NCI-H748 (cell line): ENCODE results near the gene LMTK2.

Source experiments
- DNase-seq: peaks from one replicate; lab custom pipeline; 2025; ENCODE audit not compliant: unreplicated experiment; lab: John Stamatoyannopoulos, UW

The LMTK2 gene

DNA sequence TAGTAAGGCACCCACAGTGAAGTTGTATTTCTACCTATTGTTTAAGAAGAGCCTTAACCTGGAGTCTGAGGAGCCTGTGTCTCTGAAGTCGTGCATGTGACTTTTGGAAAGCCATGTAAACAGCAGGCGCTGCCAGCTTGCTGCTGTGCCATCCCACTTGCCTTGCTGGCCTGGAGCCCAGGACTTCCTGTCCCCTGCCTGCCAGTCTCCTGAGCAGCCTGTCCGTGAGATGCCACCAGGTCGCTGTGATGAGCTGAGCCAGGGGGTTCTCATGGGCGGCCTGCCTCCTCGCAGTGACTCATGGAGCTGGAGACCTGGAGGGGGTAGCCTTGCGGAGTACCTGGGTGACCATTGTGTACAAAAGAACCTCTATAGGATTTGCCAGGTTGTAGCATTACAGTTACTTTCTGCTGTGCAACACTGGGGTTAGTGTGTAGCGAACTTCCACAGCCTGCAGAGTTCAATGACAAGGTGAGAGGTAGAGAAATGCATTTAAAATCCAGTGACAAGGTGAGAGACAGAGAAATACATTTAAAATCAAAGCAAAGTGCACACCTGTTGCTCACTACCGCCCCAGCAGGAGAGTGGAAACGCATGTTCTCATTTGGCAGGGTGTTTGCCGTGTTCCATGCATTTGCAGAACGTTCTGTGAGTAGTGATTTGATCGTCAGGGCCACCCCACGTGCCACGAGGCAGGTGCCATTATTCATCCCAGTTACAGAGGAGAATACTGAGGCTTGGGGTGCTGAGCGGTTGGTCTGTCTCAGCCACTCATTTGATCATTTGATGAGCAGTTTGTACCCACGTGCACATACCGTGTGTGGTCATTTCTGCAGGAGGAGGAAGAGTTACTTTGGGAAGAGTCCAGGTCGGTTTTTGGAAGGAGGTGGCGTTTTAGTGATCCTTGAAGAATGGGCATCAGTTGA, 67.9 kb downstream of the LMTK2 start:
- DNase-seq: no peak

DNA sequence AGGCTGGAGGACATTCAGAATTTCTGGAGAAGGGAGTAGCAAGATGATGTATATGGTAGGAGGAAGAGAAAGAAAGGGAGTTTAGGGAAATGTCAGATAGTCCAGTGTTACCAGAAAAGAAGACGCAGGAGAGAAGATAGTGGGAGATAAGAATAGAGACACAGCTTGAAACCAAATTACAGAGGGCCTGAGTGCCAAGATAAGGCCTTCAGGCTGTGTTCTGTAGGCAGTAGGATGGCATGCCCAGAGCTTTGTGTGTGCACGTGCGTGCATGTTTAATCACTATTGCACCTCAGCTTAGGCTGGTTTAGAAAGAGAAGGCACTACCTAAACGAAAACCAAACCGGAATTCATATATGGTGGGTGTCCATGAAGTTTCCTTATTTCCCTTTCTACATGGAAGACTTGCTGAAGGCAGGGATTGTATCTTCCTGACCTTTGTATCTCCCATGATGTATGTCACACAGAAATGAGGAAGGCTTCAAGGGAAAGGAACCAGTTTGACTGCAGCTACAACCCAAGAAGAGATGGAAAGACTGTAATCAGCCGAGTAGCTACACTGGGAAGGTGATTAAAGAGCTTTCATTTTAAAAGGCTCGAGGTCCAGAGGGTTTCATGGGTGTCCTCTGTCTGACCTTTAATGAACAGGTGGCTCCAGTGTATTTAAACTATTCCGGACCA, 68.7 kb downstream of the LMTK2 start:
- DNase-seq: no peak

DNA sequence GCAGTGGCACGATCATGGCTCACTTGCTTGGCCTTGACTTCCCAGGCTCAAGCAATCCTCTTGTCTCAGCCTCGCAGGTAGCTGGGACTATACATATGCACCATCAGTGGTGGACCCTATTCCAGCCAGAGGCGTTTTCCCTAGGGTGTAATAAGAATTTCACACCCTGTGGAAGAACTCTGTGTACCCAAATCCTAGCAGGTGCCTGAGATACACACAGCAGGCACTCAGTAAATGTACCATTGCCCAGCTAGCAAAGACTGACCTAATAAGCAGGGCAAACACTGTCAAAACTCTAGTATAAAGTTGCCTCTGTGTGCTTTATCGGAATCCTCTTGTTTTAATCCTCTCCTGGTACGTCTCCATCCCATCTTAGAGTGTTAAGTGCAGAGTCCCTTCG, 70.9 kb downstream of the LMTK2 start:
- no peak for DNase-seq

DNA sequence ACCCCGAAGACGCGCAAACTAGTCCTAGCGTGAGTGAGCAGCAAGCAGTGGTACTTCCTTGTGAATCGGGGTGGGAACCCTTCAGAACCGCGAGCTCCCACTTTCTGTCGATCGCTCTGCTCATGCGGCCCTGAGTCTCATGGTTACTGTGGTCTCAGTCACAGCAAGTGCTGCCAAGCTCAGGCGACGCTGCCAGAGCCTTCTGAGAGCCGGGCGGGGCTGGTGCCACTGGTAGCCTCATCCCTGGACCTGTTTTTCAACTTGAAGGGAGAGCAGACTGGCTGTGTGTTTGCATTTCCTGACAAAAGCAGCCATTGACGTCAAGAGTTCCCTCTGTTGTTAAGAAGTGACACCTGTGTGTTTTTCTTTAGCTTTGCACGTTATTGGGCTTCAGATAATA, 71.7 kb downstream of the LMTK2 start:
- DNase-seq: peak; percentile 87

DNA sequence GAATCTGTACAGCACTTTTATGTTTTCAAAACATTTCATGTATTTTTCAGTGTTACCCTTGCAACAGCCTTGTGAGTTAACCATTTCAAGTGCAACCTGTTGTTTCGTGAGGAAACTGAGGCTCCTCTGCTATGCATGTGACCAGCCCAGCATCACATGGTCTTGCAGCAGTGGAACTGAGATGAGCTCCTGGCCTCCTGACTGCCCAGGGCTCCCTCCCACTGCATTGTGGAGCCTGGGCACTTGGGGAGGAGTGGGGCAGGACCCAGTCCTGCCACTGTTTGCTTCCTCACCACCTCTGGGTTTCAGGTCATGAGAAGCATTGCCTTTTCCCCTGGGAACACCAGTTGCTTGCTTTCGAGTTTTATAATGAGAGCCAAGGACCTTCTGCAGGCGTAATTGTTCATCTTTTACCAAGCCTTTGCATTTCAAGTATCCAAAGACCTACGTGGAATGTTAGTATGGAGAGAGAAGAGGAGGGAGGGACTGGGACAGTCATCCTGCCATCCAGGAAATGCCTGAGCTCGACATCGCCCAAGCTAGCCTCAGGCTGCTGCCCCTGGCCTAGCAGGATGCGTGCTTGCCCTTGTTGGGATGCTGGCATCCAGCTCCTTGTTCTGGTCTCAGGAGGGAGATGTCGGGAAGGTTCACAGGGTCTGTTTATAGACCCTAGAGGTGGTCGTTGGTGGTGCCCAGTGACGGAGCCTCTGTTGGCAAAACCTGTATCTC, 72.3 kb downstream of the LMTK2 start:
- DNase-seq: no peak

DNA sequence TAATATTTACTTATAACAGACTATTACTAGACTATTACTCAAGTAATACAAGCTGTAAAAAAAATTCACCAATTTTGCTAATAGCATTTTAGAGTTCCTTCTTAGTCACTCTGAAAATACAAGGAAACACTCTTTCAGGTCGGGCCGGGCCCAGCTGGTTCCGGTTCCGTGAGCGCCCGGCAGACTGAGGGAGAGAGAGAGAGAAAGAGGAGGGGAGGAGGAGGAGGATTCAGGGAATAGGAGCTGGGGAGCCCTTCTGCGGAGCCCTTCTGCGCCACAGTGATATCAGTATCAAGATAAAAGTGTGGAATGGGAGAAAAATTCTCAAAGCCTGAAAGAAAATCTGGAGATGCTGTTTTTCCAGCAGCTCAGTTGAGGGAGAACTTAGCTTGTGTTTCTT, 74.1 kb downstream of the LMTK2 start:
- no peak for DNase-seq

DNA sequence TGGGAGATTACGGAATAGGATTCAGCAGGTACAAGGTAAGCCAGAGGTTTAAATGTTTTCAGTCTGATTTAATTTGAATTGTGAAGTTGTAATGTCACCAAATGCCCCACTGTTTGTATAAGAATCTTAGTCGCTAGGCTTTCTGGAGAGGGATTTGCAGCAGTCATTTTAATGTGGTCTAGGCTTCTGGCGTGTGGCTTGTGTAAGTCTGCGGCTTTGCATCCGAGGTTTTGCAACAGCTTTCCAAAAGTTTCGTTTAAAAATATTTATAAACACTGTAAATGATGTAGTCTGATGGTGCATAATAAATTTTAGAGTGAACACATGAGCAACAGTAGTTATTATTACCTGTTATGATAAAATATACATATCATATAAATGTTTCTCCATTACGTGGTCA, 78.4 kb downstream of the LMTK2 start:
- DNase-seq: no peak

DNA sequence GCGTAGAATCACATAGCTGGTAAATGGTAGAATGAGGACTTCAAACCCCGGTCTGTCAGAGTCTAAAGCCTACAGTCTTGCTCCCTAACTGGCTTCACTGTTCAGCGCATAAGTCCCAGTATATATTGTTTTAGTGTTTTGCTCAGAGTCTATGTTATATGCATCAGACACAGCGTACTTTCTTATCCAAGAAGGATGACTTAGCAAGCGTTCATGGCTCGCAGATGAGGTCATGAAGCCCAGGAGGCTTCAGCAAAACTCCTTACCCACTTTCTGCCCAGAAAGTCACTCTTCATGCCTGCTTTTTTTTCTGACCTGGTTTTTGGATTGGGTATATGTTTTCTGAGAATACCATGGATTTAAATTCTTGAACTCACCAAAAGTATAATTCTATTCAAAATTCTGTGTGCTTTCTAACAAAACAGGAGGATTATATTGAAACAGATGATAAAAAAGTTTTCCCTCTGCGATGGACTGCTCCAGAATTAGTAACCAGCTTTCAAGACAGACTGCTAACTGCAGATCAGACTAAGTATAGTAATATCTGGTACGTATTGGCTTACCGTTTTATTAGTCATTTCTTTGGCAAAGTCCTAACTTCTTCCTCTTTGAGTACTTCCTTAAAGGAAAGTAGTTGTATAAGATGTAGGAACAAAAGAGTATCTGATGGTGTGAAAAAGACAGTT, 79.9 kb downstream of the LMTK2 start:
- DNase-seq: no peak

DNA sequence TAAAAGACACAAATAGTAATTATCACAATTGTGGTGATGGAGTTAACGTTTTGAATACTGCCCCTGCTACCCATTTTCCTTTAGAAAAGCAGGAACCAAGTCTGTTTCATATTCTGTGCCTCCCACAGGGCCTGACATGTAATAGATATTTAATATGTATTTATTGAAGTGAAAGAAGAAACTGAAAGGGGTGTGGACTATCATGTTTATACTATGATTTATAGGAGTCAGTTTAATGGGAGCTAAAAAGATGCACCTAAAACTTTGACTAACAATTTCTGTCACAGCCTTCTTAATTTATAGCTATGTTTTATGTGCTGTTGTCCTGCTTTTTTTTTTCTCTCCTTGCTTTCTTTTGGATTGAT, 80.5 kb downstream of the LMTK2 start:
- DNase-seq: no peak

DNA sequence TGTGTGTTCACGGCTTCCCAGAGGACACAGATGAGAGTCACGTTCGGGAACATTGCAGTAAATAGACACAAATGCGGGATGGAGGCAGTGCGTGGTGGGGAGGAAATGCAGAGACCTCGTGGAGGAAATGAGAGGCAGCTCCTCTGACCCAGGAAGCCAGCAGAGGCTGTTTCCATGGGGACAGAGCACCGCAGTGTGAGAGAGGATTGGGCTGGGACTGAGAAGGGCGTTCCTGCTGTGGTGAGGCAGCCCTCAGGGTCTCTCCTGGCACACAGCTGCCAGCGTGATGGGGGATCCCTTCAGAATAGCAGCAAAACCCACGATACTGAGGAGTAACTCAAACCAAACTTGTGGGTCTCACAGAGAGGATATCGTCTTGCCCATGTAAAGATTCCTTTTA, 82.9 kb downstream of the LMTK2 start:
- no peak for DNase-seq

DNA sequence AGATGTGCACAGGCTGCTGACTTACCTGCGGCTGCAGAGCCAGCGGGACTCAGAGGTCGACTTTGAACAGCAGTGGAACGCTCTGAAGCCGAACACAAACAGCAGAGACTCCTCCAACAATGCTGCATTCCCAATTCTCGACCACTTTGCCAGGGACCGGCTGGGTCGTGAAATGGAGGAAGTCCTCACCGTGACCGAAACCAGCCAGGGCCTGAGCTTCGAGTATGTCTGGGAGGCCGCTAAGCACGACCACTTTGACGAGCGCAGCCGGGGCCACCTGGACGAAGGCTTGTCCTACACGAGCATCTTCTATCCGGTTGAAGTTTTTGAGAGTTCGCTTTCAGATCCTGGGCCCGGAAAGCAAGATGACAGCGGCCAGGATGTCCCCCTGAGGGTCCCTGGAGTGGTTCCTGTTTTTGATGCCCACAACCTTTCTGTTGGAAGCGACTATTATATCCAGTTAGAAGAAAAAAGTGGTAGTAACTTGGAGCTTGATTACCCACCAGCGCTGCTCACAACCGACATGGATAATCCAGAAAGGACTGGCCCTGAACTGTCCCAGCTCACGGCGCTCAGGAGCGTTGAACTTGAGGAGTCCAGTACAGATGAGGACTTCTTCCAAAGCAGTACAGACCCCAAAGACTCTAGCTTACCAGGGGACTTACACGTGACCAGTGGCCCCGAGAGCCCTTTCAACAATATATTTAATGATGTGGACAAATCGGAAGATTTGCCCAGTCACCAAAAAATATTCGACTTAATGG, 85.2 kb downstream of the LMTK2 start:
- DNase-seq: no peak

DNA sequence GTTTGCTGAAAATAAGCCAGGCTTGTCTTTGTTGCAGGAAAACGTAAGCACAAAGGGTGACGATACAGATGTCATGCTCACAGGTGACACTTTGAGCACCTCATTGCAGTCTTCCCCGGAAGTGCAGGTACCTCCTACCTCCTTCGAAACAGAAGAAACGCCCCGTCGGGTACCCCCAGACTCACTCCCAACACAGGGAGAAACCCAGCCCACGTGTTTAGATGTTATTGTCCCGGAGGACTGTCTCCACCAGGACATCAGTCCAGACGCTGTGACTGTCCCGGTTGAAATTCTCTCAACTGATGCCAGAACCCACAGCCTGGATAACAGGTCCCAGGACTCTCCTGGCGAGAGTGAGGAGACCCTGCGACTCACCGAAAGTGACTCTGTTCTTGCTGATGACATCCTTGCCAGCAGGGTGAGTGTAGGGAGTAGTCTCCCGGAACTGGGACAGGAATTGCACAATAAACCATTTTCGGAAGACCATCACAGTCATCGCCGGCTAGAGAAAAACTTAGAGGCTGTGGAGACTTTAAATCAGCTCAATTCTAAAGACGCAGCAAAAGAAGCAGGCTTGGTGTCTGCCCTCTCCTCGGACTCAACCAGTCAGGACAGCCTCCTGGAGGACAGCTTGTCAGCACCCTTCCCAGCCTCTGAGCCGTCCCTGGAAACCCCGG, 86.3 kb downstream of the LMTK2 start:
- no peak for DNase-seq

DNA sequence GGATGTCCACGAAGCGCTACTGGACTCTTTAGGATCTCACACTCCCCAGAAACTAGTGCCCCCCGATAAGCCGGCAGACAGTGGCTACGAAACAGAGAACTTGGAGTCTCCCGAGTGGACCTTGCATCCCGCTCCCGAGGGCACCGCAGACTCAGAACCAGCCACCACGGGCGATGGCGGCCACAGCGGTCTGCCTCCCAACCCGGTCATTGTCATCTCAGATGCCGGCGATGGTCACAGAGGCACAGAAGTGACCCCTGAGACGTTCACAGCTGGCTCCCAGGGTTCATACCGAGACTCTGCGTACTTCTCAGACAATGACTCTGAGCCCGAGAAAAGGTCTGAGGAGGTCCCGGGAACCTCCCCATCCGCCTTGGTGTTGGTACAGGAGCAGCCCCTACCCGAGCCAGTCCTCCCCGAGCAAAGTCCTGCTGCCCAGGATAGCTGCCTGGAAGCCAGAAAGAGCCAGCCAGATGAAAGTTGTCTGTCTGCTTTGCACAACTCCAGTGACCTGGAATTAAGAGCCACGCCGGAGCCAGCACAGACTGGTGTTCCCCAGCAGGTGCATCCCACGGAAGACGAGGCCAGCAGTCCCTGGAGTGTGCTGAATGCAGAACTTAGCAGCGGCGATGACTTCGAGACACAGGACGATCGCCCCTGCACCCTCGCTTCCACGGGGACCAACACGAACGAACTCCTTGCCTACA, 87.0 kb downstream of the LMTK2 start:
- no peak for DNase-seq

DNA sequence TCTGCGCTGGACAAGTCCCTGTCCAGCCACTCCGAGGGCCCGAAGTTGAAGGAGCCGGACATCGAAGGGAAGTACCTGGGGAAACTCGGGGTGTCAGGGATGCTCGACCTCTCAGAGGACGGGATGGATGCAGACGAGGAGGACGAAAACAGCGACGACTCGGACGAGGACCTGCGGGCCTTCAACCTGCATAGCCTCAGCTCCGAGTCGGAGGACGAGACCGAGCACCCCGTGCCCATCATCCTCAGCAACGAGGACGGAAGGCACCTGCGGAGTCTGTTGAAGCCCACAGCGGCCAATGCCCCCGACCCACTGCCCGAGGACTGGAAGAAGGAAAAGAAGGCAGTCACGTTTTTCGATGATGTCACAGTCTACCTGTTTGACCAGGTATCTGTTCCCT, 87.5 kb downstream of the LMTK2 start:
- no peak for DNase-seq

DNA sequence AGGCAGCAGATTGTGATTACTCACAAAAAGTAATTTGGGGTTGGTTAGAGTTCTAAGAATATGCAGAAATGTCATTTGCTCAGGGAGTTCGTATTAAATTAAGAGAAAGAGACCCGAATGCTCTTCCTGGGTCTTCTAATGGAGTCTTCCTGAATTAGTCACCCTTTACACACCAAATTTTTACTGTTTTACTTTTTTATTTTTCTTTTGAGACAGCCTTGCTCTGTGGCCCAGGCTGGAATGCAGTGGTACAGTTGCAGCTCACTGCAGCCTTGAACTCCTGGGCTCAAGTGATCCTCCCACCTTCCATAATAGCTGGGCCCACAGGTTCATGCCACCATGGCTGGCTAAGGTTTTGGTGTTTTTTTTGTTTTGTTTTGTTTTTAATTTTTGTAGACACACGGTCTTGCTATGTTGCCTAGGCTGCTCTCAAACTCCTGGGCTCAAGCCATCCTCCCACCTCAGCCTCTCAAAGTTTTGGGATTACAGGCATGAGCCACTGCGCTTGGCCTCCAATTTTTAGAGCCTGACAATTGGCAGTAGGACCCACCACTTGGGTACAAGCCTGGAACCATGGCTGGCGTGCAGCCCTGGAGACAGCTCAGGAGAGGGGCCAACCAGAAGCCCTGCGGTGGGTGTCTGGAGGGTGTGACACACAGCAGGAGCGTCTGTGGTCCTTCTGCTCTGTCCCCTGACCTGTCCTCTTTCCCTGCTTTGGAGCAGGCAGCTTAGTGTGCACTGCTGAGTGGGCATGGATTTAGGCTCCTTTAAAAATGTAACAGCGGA, 88.2 kb downstream of the LMTK2 start:
- DNase-seq: no peak

DNA sequence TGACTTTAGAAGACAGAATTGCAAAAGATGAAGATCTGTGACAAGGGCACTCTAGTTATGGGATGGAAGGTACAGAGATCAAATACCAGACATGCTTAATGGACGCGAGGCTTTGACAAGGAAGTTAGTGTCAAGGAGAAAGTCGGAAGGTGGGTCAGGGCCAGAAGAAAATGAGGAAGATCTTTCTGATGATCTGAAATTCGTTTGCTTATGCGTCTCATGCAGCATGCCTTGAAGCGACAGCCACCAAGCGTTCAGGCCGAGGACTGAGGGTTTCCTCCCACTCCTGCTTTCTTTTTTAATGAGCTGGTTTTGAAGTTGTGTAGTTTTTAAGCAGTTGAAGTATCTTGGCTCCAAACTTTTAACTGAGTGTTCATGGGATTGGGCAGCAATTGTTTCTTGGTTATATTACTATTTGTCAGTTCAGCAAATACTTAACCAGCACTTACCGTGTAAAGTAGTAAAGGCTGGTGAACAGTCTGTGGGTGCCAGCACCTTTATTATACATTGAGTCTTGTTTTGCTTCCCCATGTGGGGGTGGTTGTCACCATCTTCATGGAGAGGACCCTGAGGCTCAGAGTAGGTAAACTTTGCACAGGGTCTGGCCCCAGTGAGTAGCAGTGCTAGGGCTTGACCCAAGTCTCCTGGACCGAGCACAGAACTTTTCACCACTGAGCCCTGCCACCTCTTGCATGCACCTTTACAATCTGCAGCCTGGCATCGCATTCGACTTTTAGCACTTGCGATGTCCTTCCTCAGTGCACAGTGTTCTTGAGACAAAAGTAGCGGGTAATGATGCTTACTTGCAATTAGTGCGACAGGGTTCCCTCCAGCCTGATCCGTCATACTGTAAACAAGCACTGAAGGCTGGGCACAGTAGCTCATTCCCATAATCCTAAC, 90.3 kb downstream of the LMTK2 start:
- no peak for DNase-seq

DNA sequence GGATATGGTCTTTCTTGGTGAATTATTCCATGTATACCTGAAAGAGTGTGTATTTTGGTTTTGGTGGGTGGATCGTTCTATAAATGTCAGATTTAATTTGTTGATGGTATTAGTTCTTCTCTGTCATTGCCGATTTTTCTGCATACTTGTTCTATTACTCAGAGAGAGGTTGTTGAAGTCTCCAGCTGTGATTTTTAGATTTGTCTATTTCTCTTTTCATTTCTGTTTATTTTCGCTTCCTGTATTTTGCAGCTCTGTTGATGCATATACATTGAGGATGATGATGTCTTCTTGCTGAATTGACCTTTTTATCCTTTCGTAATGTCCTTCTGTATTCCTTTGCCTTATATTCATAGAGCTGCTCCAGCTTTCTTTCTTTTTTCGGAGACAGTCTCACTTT, 92.5 kb downstream of the LMTK2 start:
- DNase-seq: no peak

DNA sequence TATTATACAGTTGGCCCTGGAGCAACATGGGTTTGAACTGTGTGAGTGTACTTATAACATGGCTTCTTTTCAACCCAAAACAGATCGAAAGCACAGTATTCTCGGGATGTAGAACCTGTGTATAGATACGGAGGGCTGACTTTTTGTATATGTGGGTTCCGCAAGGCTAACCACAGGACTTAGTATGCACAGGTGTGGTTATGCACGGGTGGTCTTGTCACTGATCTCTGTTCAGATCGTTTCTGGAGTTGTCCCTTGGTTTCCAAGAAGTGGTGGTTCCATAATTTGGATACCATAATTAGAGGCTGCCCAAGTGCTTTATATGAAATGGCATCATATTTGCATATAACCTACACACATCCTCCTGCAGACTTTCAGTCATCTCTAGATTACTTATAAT, 93.7 kb downstream of the LMTK2 start:
- no peak for DNase-seq
